Ovary (tissue), 3 donors: ENCODE measurements around the gene SLC38A1.

Experiments
- EP300 ChIP-seq: sonication (generic); formaldehyde crosslinking; IDR thresholded peaks from one replicate; pipeline ENCODE4 v1.6.1; 2017; ENCODE audit warnings: antibody characterized with exemption
- POLR2A ChIP-seq: fragments of 450-650 bp; IDR thresholded peaks from one replicate; pipeline ENCODE4 v1.6.1; 2017; ENCODE audit warnings: antibody characterized with exemption, mild to moderate bottlenecking, moderate library complexity
- TF ChIP-seq, protein P1 (sequence below), 3 donors: fragments of 450-650 bp in 2 of 3; fragments of 200-600 bp in 1 of 3; IDR thresholded peaks; one replicate each; pipeline versions ENCODE4 v1.5.1 to v1.8.0; 2016 to 2022; ENCODE audit warnings: antibody characterized with exemption in 3 of 3, mild to moderate bottlenecking in 1 of 3
- donor health status: DM: no; HTN: no; CAD: no.

DNA sequence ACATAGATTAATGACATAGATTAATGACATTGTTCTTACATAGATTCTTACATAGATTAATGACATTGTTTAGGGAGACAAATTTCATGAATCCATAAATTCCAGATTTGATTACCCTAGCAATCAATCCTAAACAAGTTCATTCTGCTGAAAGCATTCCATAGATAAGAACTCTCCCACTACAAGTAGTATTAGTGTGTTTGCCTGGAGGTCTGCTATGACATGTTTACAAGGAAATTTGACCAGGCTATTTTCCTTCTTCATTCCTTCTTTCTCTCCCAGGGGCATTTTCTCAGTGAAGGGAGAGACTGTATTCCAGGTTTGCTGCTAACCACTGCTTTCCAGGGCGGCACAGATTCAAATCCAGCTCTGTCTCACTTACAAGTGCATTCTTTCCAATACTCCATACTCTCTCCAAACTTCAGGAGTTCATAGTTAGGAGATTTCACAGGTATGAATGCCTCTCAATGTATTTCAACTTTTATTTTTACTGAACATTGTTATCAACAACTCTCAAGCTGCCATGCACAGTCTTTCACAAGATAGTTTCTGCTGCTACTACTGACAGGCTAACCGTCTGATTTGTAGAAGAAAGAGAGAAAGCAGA, 134.5 kb downstream of the SLC38A1 start:
- TF ChIP-seq, protein P1, sequence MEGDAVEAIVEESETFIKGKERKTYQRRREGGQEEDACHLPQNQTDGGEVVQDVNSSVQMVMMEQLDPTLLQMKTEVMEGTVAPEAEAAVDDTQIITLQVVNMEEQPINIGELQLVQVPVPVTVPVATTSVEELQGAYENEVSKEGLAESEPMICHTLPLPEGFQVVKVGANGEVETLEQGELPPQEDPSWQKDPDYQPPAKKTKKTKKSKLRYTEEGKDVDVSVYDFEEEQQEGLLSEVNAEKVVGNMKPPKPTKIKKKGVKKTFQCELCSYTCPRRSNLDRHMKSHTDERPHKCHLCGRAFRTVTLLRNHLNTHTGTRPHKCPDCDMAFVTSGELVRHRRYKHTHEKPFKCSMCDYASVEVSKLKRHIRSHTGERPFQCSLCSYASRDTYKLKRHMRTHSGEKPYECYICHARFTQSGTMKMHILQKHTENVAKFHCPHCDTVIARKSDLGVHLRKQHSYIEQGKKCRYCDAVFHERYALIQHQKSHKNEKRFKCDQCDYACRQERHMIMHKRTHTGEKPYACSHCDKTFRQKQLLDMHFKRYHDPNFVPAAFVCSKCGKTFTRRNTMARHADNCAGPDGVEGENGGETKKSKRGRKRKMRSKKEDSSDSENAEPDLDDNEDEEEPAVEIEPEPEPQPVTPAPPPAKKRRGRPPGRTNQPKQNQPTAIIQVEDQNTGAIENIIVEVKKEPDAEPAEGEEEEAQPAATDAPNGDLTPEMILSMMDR (IDR thresholded peaks at IDR 0.05) = no peak
- no peak for TF ChIP-seq POLR2A
- no peak for TF ChIP-seq EP300
